SK-N-SH (cell line): ENCODE results near the gene ZNF532. TPM values are rescaled to one million over a fixed set of nuclear protein-coding genes. Genes with fewer than 3 reads are reported as not detected.

Experiments
- CTCF ChIA-PET: fragments of 300-600, 350-600 bp; formaldehyde crosslinking; extraction: SDS; loops from one replicate; lab custom pipeline; 2021; lab: Yijun Ruan, JAX
- POLR2A ChIA-PET: fragments of 350-600 bp; sonication (Branson Sonifier 250); formaldehyde crosslinking; extraction: SDS; loops from one replicate; lab custom pipeline; 2020; ENCODE audit warnings: antibody characterized with exemption, inconsistent platforms; lab: Yijun Ruan, JAX
- DNase-seq: peaks from one replicate; pipeline ENCODE4 v3.0.0; 2012
- H2AFZ ChIP-seq: fragments of 200-600 bp; sonication (generic); 2 replicates; pipeline ENCODE4 v1.8.1; 2016; ENCODE audit warnings: antibody characterized with exemption, mild to moderate bottlenecking, low read depth
- H3F3A ChIP-seq: fragments of 200-600 bp; sonication (generic); replicated peaks from 2 replicates; pipeline ENCODE3; 2016; ENCODE audit warnings: antibody characterized with exemption, mild to moderate bottlenecking; ENCODE audit not compliant: insufficient read depth
- H3K27ac ChIP-seq, 2 experiments: fragments of 200-500 bp in 1 of 2; fragments of 200-600 bp in 1 of 2; sonication (Bioruptor generic) in 1 of 2; sonication (generic), shearing (Covaris generic) in 1 of 2; 2 replicates each; pipeline versions ENCODE4 v1.5.1 to v1.6.1; 2014 to 2016; ENCODE audit warnings: low read depth in 2 of 2, inconsistent platforms in 1 of 2, low read length in 1 of 2, mild to moderate bottlenecking in 1 of 2, mixed read lengths in 1 of 2
- H3K27me3 ChIP-seq: fragments of 200-600 bp; sonication (generic), shearing (Covaris generic); 2 replicates; pipeline ENCODE4 v1.6.1; 2016; ENCODE audit warnings: mixed run types; ENCODE audit not compliant: insufficient read depth
- H3K36me3 ChIP-seq, 2 experiments: fragments of 200-500 bp in 1 of 2; fragments of 200-600 bp in 1 of 2; sonication (Bioruptor generic) in 1 of 2; sonication (generic) in 1 of 2; replicated peaks in 1 of 2; 2 replicates each; pipeline versions ENCODE3 to v1.5.1; 2014 to 2016; ENCODE audit warnings: low read length in 1 of 2, mild to moderate bottlenecking in 1 of 2; ENCODE audit not compliant: insufficient read depth in 2 of 2, control insufficient read depth in 1 of 2
- H3K4me1 ChIP-seq, 2 experiments: fragments of 200-500 bp in 1 of 2; fragments of 200-600 bp in 1 of 2; sonication (Bioruptor generic) in 1 of 2; sonication (generic), shearing (Covaris generic) in 1 of 2; 2 replicates each; pipeline versions ENCODE4 v1.5.1 to v1.6.1; 2014 to 2016; ENCODE audit warnings: low read depth in 1 of 2, low read length in 1 of 2, mixed run types in 1 of 2; ENCODE audit not compliant: insufficient read depth in 2 of 2, control insufficient read depth in 1 of 2
- H3K4me2 ChIP-seq: fragments of 200-600 bp; sonication (generic), shearing (Covaris generic); 2 replicates; pipeline ENCODE4 v1.6.1; 2017; ENCODE audit warnings: mixed run types
- H3K4me3 ChIP-seq, 2 experiments: fragments of 200-500 bp in 1 of 2; fragments of 200-600 bp in 1 of 2; sonication (Bioruptor generic) in 1 of 2; sonication (generic), shearing (Covaris generic) in 1 of 2; 2 replicates each; pipeline versions ENCODE4 v1.5.1 to v1.8.1; 2014 to 2016; ENCODE audit warnings: low read depth in 2 of 2, inconsistent platforms in 1 of 2, low read length in 1 of 2, mild to moderate bottlenecking in 1 of 2, mixed read lengths in 1 of 2, moderate library complexity in 1 of 2
- H3K79me2 ChIP-seq: fragments of 200-600 bp; sonication (generic); 2 replicates; pipeline ENCODE4 v1.8.1; 2017; ENCODE audit warnings: mild to moderate bottlenecking; ENCODE audit not compliant: insufficient read depth
- H3K9ac ChIP-seq: fragments of 200-600 bp; sonication (generic); 2 replicates; pipeline ENCODE4 v1.6.1; 2017; ENCODE audit warnings: mixed run types
- H3K9me2 ChIP-seq: fragments of 200-600 bp; sonication (generic); 2 replicates; pipeline ENCODE4 v1.6.1; 2017; ENCODE audit warnings: mixed run types
- H3K9me3 ChIP-seq: fragments of 200-600 bp; sonication (generic); 2 replicates; pipeline ENCODE4 v1.6.1; 2017; ENCODE audit warnings: mixed run types, mild to moderate bottlenecking, moderate library complexity
- H4K20me1 ChIP-seq: fragments of 200-600 bp; sonication (generic); 2 replicates; pipeline ENCODE4 v1.6.1; 2017; ENCODE audit warnings: mild to moderate bottlenecking, mixed run types; ENCODE audit not compliant: insufficient read depth
- CHD2 ChIP-seq: fragments of 150-350 bp; IDR thresholded peaks from 2 replicates; pipeline ENCODE4 v1.6.1; 2018; ENCODE audit warnings: low read length; ENCODE audit not compliant: partially characterized antibody
- EZH2phosphoT487 ChIP-seq: fragments of 200-600 bp; sonication (generic); IDR thresholded peaks from 2 replicates; pipeline ENCODE4 v1.6.1; 2017; ENCODE audit warnings: low read depth, mixed run types, mild to moderate bottlenecking, antibody characterized with exemption, moderate library complexity, borderline replicate concordance
- FOXJ3 ChIP-seq: sonication (generic); formaldehyde crosslinking; IDR thresholded peaks from 2 replicates; pipeline ENCODE4 v1.5.1; 2020; ENCODE audit warnings: mild to moderate bottlenecking, missing genetic modification reagents
- FOXM1 ChIP-seq: IDR thresholded peaks from 2 replicates; pipeline ENCODE4 v1.4.0; 2012; ENCODE audit warnings: low read depth, mild to moderate bottlenecking
- GABPA ChIP-seq: IDR thresholded peaks from 2 replicates; pipeline ENCODE4 v1.4.0; 2012; ENCODE audit warnings: low read depth, mild to moderate bottlenecking
- MXI1 ChIP-seq: IDR thresholded peaks from 2 replicates; pipeline ENCODE4 v1.6.1; 2012; ENCODE audit warnings: mild to moderate bottlenecking, low read depth, low read length, improper control_type of control experiment
- NRF1 ChIP-seq: IDR thresholded peaks from 2 replicates; pipeline ENCODE4 v1.6.1; 2012; ENCODE audit warnings: low read depth, mild to moderate bottlenecking, low read length
- POLR2AphosphoS5 ChIP-seq: IDR thresholded peaks from 2 replicates; pipeline ENCODE4 v1.6.1; 2012; ENCODE audit warnings: low read depth, low read length
- RCOR1 ChIP-seq: fragments of 150-350 bp; IDR thresholded peaks from 2 replicates; pipeline ENCODE4 v1.6.1; 2017; ENCODE audit warnings: antibody characterized with exemption, low read length
- RFX5 ChIP-seq: IDR thresholded peaks from 2 replicates; pipeline ENCODE4 v1.6.1; 2012; ENCODE audit warnings: mild to moderate bottlenecking, improper control_type of control experiment, low read length
- TCF12 ChIP-seq: IDR thresholded peaks from 2 replicates; pipeline ENCODE4 v1.4.0; 2012
- TEAD4 ChIP-seq: IDR thresholded peaks from 2 replicates; pipeline ENCODE4 v1.4.0; 2012; ENCODE audit warnings: mild to moderate bottlenecking, borderline replicate concordance; ENCODE audit not compliant: insufficient read depth
- WGBS: methylation state at CpG from one replicate; pipeline ENCODE4 v1.1.6; 2017; ENCODE audit warnings: low lambda C conversion rate; 5-methylcytosine and 5-hydroxymethylcytosine counted together
- polyA plus RNA-seq, 3 experiments: library from polyadenylated mRNA; depleted of rRNA; stranded (reverse); fragments of >200 nt; gene quantifications; 2 replicates each; pipeline ENCODE4 v1.2.3, GENCODE V29; 2012
- TF ChIP-seq, protein P1 (sequence below): IDR thresholded peaks from 2 replicates; pipeline ENCODE4 v1.4.0; 2012; ENCODE audit warnings: low read depth

Gene ZNF532
- polyA plus RNA-seq, 1 of the 3 experiments (the other 2 are of a cell fraction): 34.7 TPM

DNA sequence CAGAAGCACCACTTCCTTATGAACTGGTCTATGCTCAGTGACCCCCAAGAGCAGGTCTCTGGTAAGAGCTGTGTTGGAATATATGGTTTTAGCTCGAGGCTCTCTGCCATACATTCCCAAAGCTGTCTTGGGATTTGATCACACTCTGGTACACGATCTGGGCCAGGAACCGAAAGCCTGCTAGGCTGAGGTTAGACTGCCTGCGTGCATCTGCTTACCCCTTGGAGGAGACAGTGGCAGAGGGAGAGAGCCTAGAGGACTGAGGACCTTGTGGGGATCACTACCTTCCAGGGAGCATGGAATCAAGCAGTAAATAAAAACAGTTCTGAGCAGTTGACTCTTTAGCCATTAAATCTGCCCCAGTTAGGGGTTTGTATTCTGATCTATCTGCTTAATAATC lies 63.7 kb downstream of the ZNF532 start:
- H3K4me1 ChIP-seq: peaks cover 5 to 7% of the 10 kb centered on the region in 2 experiments; a peak in 3 of 4 replicates
- no peak for DNase-seq
- POLR2A ChIA-PET: no interaction called here
- peaks cover 86% of the 10 kb centered on the region for H3K79me2 ChIP-seq
- H3F3A ChIP-seq: no peaks in the 10 kb centered on the region
- H2AFZ ChIP-seq: no peak overlapping the region
- no peaks in the 10 kb centered on the region for H3K9me2 ChIP-seq
- H3K4me3 ChIP-seq: no peak overlapping the region
- H3K36me3 ChIP-seq: peaks cover 2 to 28% of the 10 kb centered on the region in 2 experiments
- WGBS: 95% methylated on average over 3 of the region's 4 CpGs
- no peak overlapping the region for H3K9ac ChIP-seq
- no peaks in the 10 kb centered on the region for H4K20me1 ChIP-seq
- no peaks in the 10 kb centered on the region for H3K27me3 ChIP-seq
- no peak overlapping the region; a peak in 1 of 4 replicates for H3K27ac ChIP-seq
- TF ChIP-seq NRF1: no peak
- no peak for TF ChIP-seq GABPA
- H3K9me3 ChIP-seq: 0 out of 2 replicates have a peak, but pooled peaks cover 5% of the 10 kb centered on the region
- CTCF ChIA-PET: interaction anchor here (1.3 to 2.3 kb wide), 3 partner anchors 16 to 143 kb away, joined by 3 to 7 read pairs (median 5); no protein-coding TSS in a partner anchor
- no peak overlapping the region for H3K4me2 ChIP-seq

DNA sequence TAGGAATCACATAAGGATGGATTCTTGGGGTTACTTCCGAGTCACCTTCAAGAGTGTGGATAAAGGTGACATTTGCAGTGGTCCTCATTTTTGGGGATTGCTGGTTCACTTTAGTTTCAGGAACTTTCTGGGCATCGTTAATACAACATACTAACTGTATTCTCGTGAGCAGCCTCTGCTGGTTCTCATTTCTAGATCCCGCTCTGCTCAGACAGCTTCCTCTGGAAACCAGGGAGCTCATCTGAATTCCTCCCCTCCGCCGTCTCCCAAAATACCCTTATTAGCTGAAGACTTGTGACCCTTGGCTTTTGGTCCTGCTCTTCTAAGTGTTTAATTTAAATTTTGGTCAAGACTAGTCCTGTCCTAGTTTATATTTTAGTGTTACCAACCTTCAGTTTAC lies 64.5 kb downstream of the ZNF532 start:
- no peak overlapping the region for H3K4me2 ChIP-seq

DNA sequence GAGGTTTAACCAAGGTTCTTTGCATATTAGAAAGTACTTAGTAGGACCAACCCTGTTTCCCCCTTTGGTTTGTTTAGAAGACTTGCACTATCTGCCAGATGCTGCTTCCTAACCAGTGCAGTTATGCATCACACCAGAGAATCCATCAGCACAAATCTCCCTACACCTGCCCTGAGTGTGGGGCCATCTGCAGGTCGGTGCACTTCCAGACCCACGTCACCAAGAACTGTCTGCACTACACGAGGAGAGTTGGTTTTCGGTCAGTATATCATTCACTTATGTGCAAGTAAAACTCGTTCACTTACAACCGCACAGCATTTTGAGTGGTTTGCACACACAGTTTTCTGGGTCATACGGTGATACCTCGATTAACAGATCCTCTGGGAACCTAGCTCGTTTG lies 69.7 kb downstream of the ZNF532 start:
- 94% methylated on average over 9 of the region's 9 CpGs for WGBS
- H3K4me3 ChIP-seq: no peak overlapping the region
- H3K79me2 ChIP-seq: peaks cover 47% of the 10 kb centered on the region; the same call in 1 of the 2 replicates
- no peak overlapping the region for H3K9ac ChIP-seq
- H3K27ac ChIP-seq: no peak overlapping the region; a peak in 1 of 4 replicates
- no peak for DNase-seq
- H3K4me2 ChIP-seq: no peak overlapping the region
- H4K20me1 ChIP-seq: no peaks in the 10 kb centered on the region
- H3K27me3 ChIP-seq: no peaks in the 10 kb centered on the region
- H3K4me1 ChIP-seq: peaks cover 3 to 16% of the 10 kb centered on the region in 2 experiments
- H3F3A ChIP-seq: peaks cover 21% of the 10 kb centered on the region
- H3K9me3 ChIP-seq: no peaks in the 10 kb centered on the region
- H3K9me2 ChIP-seq: no peaks in the 10 kb centered on the region
- POLR2A ChIA-PET: no interaction called here
- CTCF ChIA-PET: interaction anchor here (0.8 to 1.8 kb wide), 4 partner anchors 9 to 127 kb away, joined by 3 to 6 read pairs (median 4); no protein-coding TSS in a partner anchor
- peaks cover 10 to 17% of the 10 kb centered on the region in 2 experiments for H3K36me3 ChIP-seq
- H2AFZ ChIP-seq: no peak overlapping the region
- no peak for TF ChIP-seq POLR2AphosphoS5
- TF ChIP-seq EZH2phosphoT487: no peak
- no peak for TF ChIP-seq GABPA
- TF ChIP-seq RCOR1: no peak
- TF ChIP-seq MXI1: no peak
- TF ChIP-seq, all 33 proteins: peak for 0

More for the DNA sequence above, 64.5 kb downstream of the ZNF532 start:
- POLR2A ChIA-PET: no interaction called here
- Histone ChIP-seq H3K9me3 (0 out of 2 replicates have a peak, but pooled peaks cover 4% of the 10 kb centered on the region), H3K9me2 (no peaks in the 10 kb centered on the region), H3K27me3 (no peaks in the 10 kb centered on the region), H4K20me1 (no peaks in the 10 kb centered on the region), H3K27ac (no peak overlapping the region), H3K9ac (no peak overlapping the region), H3K4me3 (no peak overlapping the region), H3K4me1 (peaks cover 5 to 7% of the 10 kb centered on the region in 2 experiments; a peak in 3 of 4 replicates), H3K36me3 (peaks cover 2 to 19% of the 10 kb centered on the region in 2 experiments), H2AFZ (no peak overlapping the region), H3K79me2 (peaks cover 80% of the 10 kb centered on the region), H3F3A (peaks cover 3% of the 10 kb centered on the region)
- CTCF ChIA-PET: interaction anchor here (0.8 to 2.3 kb wide), 4 partner anchors 17 to 147 kb away, joined by 3 to 7 read pairs (median 4); no protein-coding TSS in a partner anchor
- no peak for TF ChIP-seq FOXJ3 (CRISPR knock-in tag)
- TF ChIP-seq, protein P1, sequence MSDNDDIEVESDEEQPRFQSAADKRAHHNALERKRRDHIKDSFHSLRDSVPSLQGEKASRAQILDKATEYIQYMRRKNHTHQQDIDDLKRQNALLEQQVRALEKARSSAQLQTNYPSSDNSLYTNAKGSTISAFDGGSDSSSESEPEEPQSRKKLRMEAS: no peak
- no peak for TF ChIP-seq RCOR1
- TF ChIP-seq RFX5: no peak
- no peak for TF ChIP-seq CHD2
- no peak for TF ChIP-seq TCF12
- TF ChIP-seq FOXM1: no peak
- TF ChIP-seq EZH2phosphoT487: no peak
- no peak for TF ChIP-seq TEAD4
- 95% methylated on average over 6 of the region's 6 CpGs for WGBS
- DNase-seq: no peak
